ENCODE measurements around the gene CHTF18.
"Not testable (repeated sequence)": the region's sequence is repeated elsewhere in the genome, so short reads cannot be mapped to it uniquely, and the experiment has no call there.

Gene CHTF18

GRCh38 chr16:788399-789126, at the start of gene CHTF18:
TSS of gene CHTF18 (plus strand) at chr16:788620. CDS start at chr16:788685, 65 bp downstream.
- DNase-seq = peak; percentile 90 to 95 (median 92)

DNA sequence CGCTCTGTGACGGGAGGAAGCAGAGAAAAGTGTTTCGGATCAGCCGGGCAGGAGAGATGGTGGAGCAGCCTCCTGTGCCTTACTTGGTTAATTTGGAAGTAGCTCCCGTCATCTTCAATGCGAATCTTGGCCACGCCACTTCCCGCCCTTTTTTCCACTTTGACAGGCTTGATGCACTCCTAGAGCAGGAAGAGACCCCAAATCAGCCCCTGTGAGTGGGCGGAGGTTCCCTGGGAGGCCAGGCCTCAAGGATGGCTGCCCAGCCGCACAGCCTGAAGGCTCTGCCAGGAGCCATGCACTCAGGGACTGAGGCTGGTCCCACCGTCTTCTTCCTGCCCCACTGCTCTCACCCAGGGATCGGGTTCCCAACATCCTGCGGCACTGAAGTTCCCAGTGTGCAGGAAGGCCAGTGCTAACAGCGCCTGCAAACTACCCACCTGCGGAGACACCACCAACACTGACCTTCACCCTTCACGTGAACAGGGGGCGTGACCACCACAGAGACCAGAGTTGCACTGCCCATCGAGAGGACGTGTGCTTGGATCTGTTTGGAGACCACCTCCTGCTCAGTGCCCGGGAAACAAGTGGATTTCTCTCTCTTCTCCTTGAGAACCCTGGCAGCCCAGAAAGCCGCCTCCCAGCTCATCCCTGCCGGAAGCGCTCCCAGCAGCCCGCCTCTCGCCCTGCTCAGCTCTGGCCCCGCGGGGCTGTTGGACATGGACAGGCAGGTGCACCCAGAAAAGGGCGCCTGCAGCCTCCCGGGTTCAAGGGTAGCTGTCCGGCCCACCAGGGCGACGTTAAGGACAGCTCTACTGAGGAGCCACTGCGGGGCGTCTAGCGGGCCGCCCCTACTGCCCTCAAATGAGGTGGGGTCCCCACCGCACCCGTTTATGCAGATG, 48.6 kb upstream of the CHTF18 start:
- no peak for DNase-seq

DNA sequence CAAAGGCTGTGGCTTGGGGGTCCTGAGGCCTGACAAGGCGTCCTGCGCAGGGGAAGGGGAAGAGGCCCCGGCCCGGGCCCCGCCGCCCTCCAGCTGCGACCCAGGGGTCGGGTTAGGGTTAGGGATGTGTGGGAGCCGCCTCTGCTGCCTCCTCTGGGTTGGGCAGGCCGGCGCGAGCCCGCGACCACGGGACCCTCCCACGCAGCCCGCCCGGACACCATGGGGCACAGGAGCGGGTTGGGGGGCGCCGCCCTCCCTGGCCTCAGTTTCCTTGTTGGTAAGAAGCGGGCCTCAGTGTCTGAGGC, 48.0 kb upstream of the CHTF18 start:
- no peak for DNase-seq

DNA sequence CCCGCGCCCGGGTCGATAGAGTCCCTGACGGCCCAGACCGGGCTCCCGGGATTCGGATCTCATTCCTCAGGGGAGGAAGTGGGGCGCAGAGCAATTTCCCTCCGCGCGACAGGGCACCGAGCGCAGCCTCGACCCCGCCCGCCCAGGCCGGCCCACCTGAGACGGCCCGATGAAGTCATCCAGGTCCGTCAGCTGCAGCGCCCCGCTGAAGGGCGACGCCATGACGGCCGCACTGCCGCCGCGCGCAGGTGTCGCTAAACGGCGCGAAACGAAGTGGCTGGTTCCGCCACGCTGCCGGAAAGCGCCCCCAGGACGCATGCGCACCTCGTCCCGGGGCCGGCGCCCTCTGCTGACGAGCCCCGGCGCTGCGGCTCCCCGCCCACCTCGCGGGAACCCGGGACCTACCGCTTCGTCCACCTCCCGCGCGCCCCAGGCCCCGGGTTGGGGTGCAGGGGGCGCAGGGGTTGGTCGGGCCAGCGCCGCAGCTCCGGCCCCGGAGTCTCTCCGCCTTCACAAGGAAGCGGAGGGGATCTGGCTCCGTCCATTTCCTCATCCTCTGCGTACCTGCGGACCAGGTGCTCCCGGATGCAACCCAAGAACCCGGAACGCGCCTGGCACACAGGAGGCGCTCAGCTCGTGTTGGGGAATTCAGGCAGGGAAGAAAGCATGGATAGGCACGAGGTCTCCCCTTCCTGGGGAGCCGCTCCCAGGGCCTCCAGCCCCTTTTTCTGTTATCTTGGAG, 47.5 kb upstream of the CHTF18 start, which contains the start of gene CIAO3:
Gene CIAO3 (minus strand): TSS at position 234 of the 742 bp plus-strand sequence. CDS start 12 bp downstream, at position 222.
- peak; percentile 83 to 96 (median 92) for DNase-seq

GRCh38 chr16:741986-742629, 46.3 kb upstream of the CHTF18 start:
- no peak for DNase-seq

GRCh38 chr16:742894-743293, 45.5 kb upstream of the CHTF18 start:
- DNase-seq = not testable (repeated sequence)

DNA sequence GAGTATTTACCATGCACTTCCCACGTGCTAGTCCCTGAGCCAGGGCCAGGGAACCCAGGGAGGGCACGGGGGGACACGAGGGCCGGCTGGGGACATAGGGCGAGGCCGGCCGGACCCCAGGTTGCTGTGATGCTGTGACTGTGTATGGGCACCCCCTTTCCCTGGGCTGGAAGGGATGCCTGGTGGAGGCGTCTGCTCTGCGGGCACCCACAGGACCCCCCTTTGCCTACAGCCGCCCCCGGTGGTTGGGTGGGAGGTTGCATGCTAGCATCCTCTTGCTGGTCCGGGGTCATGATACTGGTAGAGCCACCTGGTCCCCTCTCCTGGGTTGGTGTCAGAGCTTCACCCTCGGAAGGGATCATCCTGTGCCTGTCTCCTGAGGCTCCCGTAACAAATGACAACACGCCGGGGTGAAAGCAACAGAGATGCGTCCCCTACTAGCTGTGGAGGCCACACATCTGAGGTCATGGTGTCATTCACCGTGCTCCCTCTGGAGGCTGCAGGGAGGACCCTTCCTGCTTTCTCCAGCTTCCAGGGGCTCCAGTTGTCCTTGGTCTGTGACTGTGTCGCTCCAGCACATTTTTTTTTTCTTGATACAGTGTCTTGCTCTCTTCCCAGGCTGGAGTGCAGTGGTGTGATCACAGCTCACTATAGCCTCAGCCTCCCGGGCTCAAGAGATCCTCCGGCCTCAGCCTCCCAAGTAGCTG, 44.5 kb upstream of the CHTF18 start:
- no peak for DNase-seq

- DNase-seq = no peak
Measured at GRCh38 chr16:745739-746138, 42.7 kb upstream of the CHTF18 start.

- no peak for DNase-seq
Measured at GRCh38 chr16:746637-747036, 41.8 kb upstream of the CHTF18 start.

- DNase-seq = no peak
Measured at GRCh38 chr16:747978-748746, 40.3 kb upstream of the CHTF18 start.

DNA sequence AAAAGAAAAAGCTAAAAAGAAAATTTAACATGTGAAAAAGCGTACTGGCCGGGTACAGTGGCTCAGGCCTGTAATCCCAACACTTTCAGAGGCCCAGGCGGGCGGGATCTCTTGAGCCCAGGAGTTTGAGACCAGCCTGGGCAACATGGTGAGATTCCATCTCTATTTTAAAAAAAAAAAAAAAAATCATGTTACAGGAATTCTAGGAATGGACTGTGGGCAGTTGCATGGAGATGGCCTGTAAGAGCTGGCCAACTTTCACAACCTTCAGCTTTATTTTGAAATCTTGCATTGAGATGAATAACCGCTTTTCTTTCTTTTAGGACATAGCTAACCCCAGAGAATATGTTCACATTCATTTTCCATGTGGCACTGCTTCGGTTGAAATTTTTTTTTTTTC, 39.4 kb upstream of the CHTF18 start:
- DNase-seq = no peak

GRCh38 chr16:750485-750884, 37.9 kb upstream of the CHTF18 start:
- no peak for DNase-seq

DNA sequence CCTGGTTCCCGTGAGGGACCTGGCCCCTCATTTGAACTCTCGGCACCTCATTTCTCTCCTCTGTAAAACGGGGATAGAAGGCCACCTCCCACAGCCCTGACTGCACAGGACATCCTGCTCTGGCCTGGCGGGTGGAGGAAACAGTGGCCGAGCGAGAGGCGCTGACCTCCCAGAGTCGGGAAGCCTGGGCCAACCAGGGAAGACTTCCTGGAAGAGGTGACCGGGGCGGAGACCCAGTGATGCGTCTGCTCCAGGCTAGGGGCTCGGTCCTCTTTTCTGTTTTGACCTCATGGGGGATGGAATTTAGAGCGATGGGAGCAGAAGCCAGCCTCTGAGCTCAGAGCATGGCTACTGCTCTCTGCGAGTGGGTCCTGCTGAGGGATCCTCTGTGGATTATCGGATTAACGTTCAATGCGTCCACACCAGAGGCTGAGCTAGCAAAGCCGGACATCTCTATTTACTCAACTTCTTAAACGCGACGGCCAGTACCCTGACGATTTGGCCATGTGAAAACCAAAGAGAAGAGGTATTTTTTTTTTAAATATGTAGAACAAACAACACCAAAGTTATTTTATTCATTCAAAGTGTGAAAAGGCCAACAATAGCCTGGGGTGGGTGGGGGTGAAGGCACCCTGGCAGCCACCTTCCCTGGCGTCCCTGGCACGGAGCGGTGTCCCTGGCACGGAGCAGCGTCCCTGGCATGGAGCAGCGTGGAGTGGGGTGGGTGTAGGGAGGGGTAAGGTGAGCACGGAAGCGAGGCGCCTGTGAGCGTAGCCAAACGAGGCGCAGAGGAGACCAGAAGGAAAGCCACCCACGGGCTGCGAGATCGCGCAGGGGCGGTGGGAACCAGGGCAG, 37.0 kb upstream of the CHTF18 start:
- no peak for DNase-seq

DNA sequence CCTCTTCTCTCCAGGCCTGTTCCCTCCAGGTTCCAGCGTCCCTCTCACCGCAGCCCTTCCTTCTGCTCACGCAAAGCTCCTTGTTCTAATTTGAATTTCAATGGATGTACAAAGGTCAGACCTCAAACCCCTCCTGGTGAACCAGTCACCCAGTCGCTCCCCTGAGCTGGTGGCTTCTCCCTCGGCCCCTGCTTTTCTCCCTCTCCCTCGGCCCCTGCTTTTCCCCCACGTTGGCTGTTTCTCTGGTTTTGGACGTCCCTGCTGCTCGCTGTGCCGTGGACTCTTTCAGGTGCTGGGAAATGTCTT, 36.5 kb upstream of the CHTF18 start:
- DNase-seq = no peak

DNA sequence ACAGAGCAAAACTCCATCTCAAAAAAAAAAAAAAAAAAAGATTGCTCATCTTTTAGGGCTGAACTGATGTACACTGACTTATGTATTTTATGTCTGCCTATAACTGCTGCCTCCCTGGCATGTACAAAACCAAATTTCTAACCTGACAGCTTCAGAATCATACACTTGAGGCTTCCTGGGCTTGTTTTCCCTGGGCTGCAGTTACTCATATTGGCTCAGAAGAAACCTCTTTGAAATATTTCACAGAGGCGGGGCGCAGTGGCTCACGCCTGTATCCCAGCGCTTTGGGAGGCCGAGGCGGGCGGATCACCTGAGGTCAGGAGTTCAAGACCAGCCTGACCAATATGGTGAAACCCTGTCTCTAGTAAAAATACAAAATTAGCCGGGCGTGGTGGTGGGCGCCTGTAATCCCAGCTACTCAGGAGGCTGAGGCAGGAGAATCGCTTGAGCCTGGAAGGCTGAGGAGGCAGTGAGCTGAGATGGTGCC, 34.3 kb upstream of the CHTF18 start:
- not testable (repeated sequence) for DNase-seq

DNA sequence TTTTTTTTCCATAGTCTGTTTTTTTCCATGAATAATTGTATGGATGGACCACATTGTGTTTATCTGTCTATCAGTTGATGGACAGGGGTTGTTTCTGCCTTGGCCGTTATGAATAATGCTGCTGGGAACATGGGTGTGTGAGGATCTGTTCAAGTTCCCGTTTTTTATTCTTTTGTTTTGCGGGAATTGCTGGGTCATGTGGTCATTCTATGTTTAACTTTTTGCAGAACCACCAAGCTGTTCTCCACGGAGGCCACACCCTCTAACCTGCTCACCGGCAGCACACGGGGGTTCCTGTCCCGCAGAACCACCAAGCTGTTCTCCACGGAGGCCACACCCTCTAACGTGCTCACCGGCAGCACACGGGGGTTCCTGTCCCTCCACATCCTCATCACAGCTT, 33.8 kb upstream of the CHTF18 start:
- DNase-seq = no peak

- DNase-seq = no peak
Measured at GRCh38 chr16:756428-756827, 32.0 kb upstream of the CHTF18 start.

- no peak for DNase-seq
Measured at GRCh38 chr16:759110-759910, 29.1 kb upstream of the CHTF18 start.

DNA sequence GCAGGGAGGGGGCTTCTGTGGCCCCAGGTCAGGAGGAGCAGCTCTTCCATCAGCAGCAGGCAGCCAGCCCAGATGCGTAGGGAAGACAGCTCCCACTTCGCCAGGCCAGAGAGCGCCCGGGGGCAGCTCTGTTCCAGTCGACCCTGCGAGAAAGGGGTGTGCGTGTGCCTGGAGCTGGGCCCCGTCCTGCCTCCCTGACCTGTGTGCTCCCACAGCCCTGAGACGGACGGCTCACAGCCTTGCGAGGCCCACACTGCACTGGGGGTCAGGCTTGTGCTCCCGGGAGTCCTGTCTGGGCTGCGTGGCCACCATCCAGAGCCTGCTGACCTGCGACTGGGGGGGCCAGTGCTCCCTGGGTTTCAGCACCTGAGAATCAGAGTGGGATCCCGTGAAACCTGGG, 28.4 kb upstream of the CHTF18 start:
- DNase-seq = no peak

Measured in stimulated activated naive CD4-positive, alpha-beta T cell (primary cell).